Upper lobe of left lung (tissue), 6 donors: ENCODE data around the gene MOCOS. TPM values are rescaled to one million over a fixed set of nuclear protein-coding genes. Genes with fewer than 3 reads are reported as not detected.

Experiments used
- ATAC-seq, 2 donors: fragments of 200-7000 bp; cut with Tn5 transposase; one replicate each; pipeline ENCODE4 v1.9.1; 2022; ENCODE audit warnings: mild to moderate bottlenecking in 2 of 2, moderate library complexity in 2 of 2; ENCODE audit not compliant: low FRiP score in 2 of 2
- DNase-seq, 2 donors: peaks; one replicate each; pipeline ENCODE4 v3.0.0-alpha.2; 2019 to 2020
- H3K27ac ChIP-seq, 4 donors: fragments of 200-600 bp; sonication (generic); one replicate each; pipeline ENCODE4 v1.5.1; 2016 to 2019
- H3K27me3 ChIP-seq, 4 donors: fragments of 200-600 bp; sonication (generic); one replicate each; pipeline ENCODE4 v1.5.1; 2017 to 2019
- H3K36me3 ChIP-seq, 4 donors: fragments of 200-600 bp; sonication (generic); one replicate each; pipeline ENCODE4 v1.5.1; 2016 to 2019
- H3K4me1 ChIP-seq, 4 donors: fragments of 200-600 bp; sonication (generic); one replicate each; pipeline ENCODE4 v1.5.1; 2018 to 2019
- H3K4me3 ChIP-seq, 4 donors: fragments of 200-600 bp; sonication (generic); one replicate each; pipeline ENCODE4 v1.5.1; 2017 to 2019; ENCODE audit warnings: mild to moderate bottlenecking in 2 of 4, moderate library complexity in 1 of 4
- H3K9me3 ChIP-seq, 4 donors: fragments of 200-600 bp; sonication (generic); one replicate each; pipeline ENCODE4 v1.5.1; 2018 to 2019
- CTCF ChIP-seq, 6 experiments: fragments of 450-650 bp in 4 of 6; fragments of 200-600 bp in 2 of 6; sonication (generic) in 2 of 6; IDR thresholded peaks; one replicate each; pipeline ENCODE4 v1.5.1; 2016 to 2019; ENCODE audit warnings: antibody characterized with exemption in 6 of 6
- EP300 ChIP-seq, 4 donors: sonication (generic); formaldehyde crosslinking; IDR thresholded peaks; one replicate each; pipeline ENCODE4 v1.5.1; 2017; ENCODE audit warnings: antibody characterized with exemption in 4 of 4, control low read depth in 2 of 4
- POLR2A ChIP-seq, 4 donors: fragments of 450-650 bp; IDR thresholded peaks; one replicate each; pipeline ENCODE4 v1.5.1; 2016 to 2017; ENCODE audit warnings: antibody characterized with exemption in 4 of 4, mild to moderate bottlenecking in 2 of 4
- POLR2AphosphoS5 ChIP-seq, 2 donors: sonication (generic); formaldehyde crosslinking; IDR thresholded peaks; one replicate each; pipeline ENCODE4 v1.5.1; 2017; ENCODE audit warnings: antibody characterized with exemption in 2 of 2
- whole genome bisulfite sequencing, 2 donors: methylation state at CpG; one replicate each; pipeline ENCODE4 v1.1.5; 2017 to 2018; 5-methylcytosine and 5-hydroxymethylcytosine counted together
- total RNA-seq, 6 donors: library from RNA; depleted of rRNA in 4 of 6; stranded (reverse); fragments of >200 nt in 4 of 6; gene quantifications; one replicate each; pipeline versions ENCODE4 v1.1.0 to v1.2.1, GENCODE V29; 2016 to 2021
- donor health status: DM: no; HTN: no; CAD: no; lungs with moderate emphysema.
- donor health status: DM: no; HTN: yes; CAD: no; lungs with severe emphysema.

MOCOS gene
- total RNA-seq, 6 donors from 2014 or later = 1.9 to 4.7 (median 3.8) TPM

- TF ChIP-seq POLR2AphosphoS5 (IDR thresholded peaks at IDR 0.05) (no peak), EP300 (IDR thresholded peaks at IDR 0.05) (no peak), CTCF (IDR thresholded peaks at IDR 0.05) (no peak), POLR2A (IDR thresholded peaks at IDR 0.05) (no peak)
- no peak for DNase-seq
- H3K4me1 ChIP-seq = no peaks in the 10 kb centered on the region
- ATAC-seq = no peak
- WGBS, 2 donors = 88 to 89% methylated on average over 1 of the region's 1 CpG
- H3K27ac ChIP-seq = no peak overlapping the region
- no peaks in the 10 kb centered on the region for H3K36me3 ChIP-seq
- H3K4me3 ChIP-seq = no peak overlapping the region
- H3K9me3 ChIP-seq = no peaks in the 10 kb centered on the region
- H3K27me3 ChIP-seq = no peaks in the 10 kb centered on the region
Measured at GRCh38 chr18:36275561-36275960, 88.3 kb downstream of the MOCOS start.

GRCh38 chr18:36279001-36279400 is 91.7 kb downstream of the MOCOS start:
- H3K9me3 ChIP-seq = no peaks in the 10 kb centered on the region
- no peaks in the 10 kb centered on the region for H3K36me3 ChIP-seq
- DNase-seq (no peak), ATAC-seq (no peak)
- WGBS, 2 donors = 53 to 66% methylated on average over 3 of the region's 3 CpGs
- H3K27me3 ChIP-seq = no peaks in the 10 kb centered on the region
- TF ChIP-seq POLR2A (IDR thresholded peaks at IDR 0.05) (no peak), EP300 (IDR thresholded peaks at IDR 0.05) (no peak), POLR2AphosphoS5 (IDR thresholded peaks at IDR 0.05) (no peak), CTCF (IDR thresholded peaks at IDR 0.05) (no peak)
- no peaks in the 10 kb centered on the region for H3K4me1 ChIP-seq
- H3K27ac ChIP-seq = no peak overlapping the region
- H3K4me3 ChIP-seq = no peak overlapping the region

GRCh38 chr18:36281936-36282335 is 94.6 kb downstream of the MOCOS start:
- DNase-seq (no peak), ATAC-seq (no peak)
- H3K27ac ChIP-seq = no peak overlapping the region
- no peak for TF ChIP-seq EP300 (IDR thresholded peaks at IDR 0.05)
- TF ChIP-seq POLR2AphosphoS5 (IDR thresholded peaks at IDR 0.05) = no peak
- TF ChIP-seq POLR2A (IDR thresholded peaks at IDR 0.05) = no peak
- no peak for TF ChIP-seq CTCF (IDR thresholded peaks at IDR 0.05)
- no peak overlapping the region for H3K4me3 ChIP-seq
- no peaks in the 10 kb centered on the region for H3K36me3 ChIP-seq
- H3K4me1 ChIP-seq = no peaks in the 10 kb centered on the region
- no peaks in the 10 kb centered on the region for H3K9me3 ChIP-seq
- no peaks in the 10 kb centered on the region for H3K27me3 ChIP-seq
- WGBS, 2 donors = 47 to 56% methylated on average over 3 of the region's 3 CpGs

- 71 to 78% methylated on average over 5 to 6 of the region's 6 CpGs for WGBS, 2 donors
Measured at GRCh38 chr18:36283448-36283847, 96.2 kb downstream of the MOCOS start.

More at GRCh38 chr18:36283448-36283847, 96.2 kb downstream of the MOCOS start:
- ATAC-seq (no peak), DNase-seq (no peak)
- TF ChIP-seq POLR2AphosphoS5 (IDR thresholded peaks at IDR 0.05) (no peak), EP300 (IDR thresholded peaks at IDR 0.05) (no peak), POLR2A (IDR thresholded peaks at IDR 0.05) (no peak), CTCF (IDR thresholded peaks at IDR 0.05) (no peak)
- no peaks in the 10 kb centered on the region for H3K4me1 ChIP-seq
- peaks cover 0 to 4% (median under 1%) of the 10 kb centered on the region in 4 donors for H3K9me3 ChIP-seq
- H3K36me3 ChIP-seq = no peaks in the 10 kb centered on the region
- no peaks in the 10 kb centered on the region for H3K27me3 ChIP-seq
- no peak overlapping the region for H3K4me3 ChIP-seq
- no peak overlapping the region for H3K27ac ChIP-seq
